Fibroblast of gingiva (primary cell): ENCODE data around the gene AFDN.
"Not testable (repeated sequence)": the region's sequence is repeated elsewhere in the genome, so short reads cannot be mapped to it uniquely, and the experiment has no call there.

Experiments
- DNase-seq: peaks from one replicate; pipeline ENCODE4 v3.0.0-alpha.2; 2011; ENCODE audit warnings: low read depth

Gene AFDN

GRCh38 chr6:167956491-167956890, 129.8 kb downstream of the AFDN start:
- no peak for DNase-seq

- peak; percentile 29 for DNase-seq
Measured at GRCh38 chr6:167956983-167957492, 130.3 kb downstream of the AFDN start.

- no peak for DNase-seq
Measured at GRCh38 chr6:167957626-167958025, 130.9 kb downstream of the AFDN start.

GRCh38 chr6:167960579-167960978, 133.9 kb downstream of the AFDN start:
- no peak for DNase-seq

DNA sequence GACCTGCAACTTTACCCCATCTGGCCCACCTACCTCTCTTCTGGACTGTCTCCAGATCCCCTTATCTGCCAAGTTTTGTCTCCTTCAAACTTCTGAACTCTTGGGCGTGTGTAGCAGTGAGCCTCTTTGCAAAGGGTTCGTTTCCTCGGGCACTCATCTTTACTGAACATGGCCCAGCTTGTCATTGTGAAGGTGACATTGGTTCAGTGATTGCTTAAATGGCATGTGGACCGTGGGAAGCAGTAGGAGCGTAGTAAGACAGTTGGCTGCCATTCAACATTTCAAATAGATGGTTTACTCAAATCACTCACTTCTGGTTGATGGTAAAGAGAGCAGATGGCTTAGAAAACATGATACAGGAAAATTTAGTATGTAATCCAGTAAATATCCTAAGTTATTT, 136.0 kb downstream of the AFDN start:
- DNase-seq: no peak

DNA sequence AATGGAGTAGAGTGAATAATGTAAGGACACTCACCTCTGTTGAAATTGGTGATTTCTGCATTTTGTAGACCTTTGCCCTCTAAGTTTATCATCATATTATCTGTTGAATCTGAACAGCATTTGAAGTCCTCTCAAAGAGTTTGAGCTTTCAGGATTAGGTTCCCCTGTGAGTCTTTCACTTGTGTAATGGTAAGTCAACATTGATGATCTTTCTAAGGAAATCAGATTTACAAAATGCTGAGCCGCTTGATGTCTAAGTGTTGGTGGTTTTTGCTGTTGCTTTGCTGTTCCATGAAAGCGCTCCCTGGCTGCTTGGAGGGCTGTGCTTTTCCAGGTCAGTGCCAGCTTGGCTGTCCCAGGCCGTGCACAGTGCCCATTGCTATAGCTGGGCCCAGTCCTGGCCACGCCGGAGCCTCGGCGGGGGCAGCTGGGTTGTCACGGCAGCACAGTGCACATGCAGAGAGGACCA, 136.9 kb downstream of the AFDN start:
- no peak for DNase-seq

DNA sequence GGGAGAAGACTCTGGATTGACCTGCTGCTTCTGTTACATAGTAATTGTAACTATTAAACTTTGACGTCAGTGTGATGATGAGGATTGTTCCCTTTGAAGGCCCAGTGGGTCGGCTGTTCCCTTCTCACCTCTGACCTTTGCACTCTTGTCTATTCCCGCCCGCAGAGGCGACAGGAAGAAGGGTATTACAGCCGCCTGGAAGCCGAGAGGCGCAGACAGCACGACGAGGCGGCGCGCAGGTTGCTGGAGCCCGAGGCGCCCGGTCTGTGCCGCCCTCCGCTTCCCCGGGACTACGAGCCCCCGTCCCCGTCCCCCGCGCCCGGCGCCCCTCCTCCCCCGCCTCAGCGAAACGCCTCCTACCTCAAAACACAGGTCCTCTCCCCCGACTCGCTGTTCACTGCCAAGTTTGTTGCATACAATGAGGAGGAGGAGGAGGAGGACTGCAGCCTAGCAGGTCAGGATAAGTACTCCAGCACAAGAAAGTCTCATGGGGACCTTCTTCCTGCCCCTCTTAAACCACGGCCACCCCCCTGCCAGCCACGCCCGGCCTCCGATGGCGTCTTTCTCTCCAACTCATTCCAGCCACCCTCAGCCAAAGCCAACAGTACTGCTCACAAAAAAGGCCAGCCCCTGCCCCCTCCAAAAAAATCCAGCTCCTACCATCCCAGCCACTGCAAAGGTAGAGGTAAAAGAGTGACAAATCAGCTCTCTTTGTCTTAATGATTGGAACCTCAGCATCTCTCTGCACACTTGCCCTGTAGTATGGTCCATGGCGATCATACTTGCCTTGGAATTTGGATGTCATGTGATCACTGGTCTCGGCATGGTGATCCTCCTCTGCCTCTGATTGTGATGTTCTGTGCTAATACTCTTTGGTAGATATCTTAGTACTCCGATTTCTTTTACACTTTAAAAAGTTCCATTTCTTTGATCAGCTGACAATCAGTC, 139.2 kb downstream of the AFDN start:
- DNase-seq: no peak

GRCh38 chr6:167966540-167966905, 139.8 kb downstream of the AFDN start:
- no peak for DNase-seq

DNA sequence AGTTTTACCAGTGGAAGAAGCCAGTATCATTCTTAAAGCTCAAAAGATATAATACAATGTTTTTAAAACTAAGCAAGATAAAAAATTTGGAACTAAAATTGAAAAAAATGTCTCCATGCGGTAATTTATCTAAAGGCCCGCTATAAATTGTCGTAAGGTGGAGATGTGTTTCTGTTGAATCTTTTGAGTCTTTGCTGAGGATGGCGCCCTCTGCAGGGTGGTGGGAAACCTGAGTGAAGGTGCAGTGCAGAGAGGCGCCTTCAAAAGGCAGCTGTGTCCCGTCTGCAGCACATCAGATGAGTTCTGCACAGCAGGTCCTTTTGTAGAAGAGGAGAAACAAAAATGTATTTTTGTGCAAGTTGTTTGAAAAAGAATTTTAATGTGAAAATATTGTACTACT, 141.4 kb downstream of the AFDN start:
- DNase-seq: no peak

GRCh38 chr6:167970230-167970629, 143.5 kb downstream of the AFDN start:
- DNase-seq: no peak

- DNase-seq: no peak
Measured at GRCh38 chr6:167972193-167972592, 145.5 kb downstream of the AFDN start.

DNA sequence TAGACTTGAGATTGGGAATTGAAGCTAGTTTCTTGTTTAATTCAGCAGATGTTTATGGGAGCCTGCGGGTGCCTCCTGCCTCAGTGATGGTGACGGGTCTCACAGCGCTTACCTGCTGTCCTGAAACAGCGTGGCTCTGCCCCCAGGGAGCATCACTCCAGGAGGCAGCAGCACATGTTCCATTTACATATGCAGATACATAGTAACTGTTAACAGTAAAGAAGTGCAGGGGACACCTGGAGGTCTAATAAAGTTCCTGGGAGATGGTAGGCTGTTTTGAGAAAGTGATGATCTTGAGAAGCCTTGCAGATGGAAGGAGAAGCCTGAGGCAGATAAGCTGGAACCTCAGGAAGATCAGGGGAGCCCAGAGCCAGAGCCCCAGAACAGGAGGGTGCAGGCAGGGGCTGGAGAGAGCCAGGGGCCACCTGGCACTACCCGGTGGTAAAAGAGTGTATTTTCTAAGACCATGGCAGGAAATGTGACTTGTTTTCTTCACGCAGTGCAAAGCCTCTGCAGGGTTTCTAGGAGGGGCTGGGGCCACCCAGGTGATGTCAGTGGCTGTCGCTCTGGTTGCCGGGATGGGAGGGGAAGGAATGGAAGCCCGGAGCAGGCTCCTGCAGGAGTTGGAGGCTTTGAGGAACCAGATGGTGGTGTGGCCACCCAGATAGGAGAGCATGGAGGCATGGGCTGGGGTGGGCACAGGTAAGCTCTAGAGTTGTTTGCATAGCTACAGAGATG, 146.6 kb downstream of the AFDN start:
- DNase-seq: no peak

- no peak for DNase-seq
Measured at GRCh38 chr6:167974640-167975344, 148.1 kb downstream of the AFDN start.

DNA sequence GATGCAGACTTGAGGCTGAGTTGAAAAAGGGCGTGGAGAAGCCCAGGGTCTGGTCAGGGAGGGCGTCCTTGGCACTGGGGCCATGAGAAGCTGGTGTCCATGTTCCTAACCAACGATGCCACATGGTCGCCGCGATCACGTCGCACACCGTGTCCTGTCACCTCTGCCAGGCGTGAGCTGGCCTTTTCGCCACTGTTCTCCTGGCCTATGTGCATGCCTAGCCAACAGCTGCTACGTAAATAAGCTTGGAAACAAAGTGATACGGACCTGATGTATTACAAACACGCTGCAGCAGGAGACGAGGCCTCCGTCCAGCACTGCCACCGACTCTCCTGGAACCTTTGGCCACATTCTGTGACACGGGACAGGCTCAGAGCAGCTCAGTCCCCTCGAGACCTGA, 148.7 kb downstream of the AFDN start:
- DNase-seq: no peak

DNA sequence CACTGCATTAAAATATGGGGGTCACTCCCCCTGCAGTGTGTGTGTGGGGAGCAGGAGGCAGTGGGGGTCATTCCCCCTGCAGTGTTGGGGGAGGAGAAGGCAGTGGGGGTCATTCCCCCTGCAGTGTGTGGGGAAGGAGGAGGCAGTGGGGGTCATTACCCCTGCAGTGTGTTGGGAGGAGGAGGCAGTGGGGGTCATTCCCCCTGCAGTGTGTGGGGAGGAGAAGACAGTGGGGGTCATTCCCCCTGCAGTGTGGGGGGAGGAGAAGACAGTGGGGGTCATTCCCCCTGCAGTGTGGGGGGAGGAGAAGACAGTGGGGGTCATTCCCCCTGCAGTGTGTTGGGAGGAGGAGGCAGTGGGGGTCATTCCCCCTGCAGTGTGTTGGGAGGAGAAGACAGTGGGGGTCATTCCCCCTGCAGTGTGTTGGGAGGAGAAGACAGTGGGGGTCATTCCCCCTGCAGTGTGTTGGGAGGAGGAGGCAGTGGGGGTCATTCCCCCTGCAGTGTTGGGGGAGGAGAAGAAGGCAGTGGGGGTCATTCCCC, 149.5 kb downstream of the AFDN start:
- not testable (repeated sequence) for DNase-seq

DNA sequence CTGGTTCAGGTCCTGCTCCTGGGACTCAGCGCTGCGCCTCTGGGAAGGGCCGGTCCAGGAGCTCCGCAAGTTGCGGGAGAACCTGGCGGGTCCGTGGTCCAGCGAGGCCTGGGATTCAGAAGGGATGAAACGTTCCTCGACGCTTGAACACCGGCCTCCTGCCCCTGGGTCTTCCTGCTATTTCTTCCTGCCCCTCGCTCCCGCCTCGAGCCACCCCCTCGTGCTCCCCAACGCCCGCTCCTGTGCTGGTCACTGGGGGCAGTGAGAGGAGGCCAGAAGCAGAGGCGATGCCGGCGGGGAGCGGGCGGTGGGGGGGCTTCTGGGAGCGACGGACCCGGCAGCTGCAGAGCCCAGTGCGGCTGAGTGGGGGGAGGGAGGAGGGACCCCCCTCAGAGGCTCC, 150.0 kb downstream of the AFDN start:
- no peak for DNase-seq

GRCh38 chr6:167977717-167978467, 151.2 kb downstream of the AFDN start:
- no peak for DNase-seq

GRCh38 chr6:167978607-167979006, 151.9 kb downstream of the AFDN start:
- no peak for DNase-seq

DNA sequence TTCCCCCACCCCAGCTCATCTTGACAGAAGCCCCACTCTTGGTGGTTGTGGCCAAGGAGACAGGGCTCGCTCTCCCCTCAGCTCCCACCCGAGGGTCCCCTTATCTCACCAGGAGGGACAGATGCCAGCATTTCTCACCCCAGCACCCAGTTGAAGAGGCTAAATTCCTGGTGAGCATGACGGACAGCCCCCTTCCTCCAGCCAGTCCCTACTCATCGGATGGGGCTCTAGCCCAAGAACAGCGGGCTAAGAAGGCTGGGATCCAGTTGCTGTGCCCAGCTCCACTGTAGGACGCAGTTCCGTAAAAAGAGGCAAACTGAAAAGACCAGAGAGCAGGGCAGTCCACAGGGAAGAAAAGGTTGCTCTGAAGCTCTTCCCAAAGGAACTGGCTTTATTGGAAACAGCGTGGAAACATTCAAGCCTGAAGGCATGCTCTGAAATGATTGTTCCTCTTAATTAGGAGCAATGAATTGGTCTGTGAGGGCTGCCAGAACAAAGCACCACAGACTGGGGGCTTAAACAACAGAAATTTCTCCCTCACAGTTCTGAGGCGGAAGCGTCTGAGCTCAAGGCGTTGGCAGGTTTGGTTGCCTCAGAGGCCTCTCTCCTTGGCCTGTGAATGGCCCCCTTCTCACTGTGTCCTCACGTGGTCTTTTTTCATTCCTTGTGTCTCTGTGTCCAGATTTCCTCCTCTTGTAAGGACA, 152.9 kb downstream of the AFDN start:
- no peak for DNase-seq

GRCh38 chr6:167980911-167981580, 154.3 kb downstream of the AFDN start:
- no peak for DNase-seq
